NCI-H128 (cell line): Measurements from ENCODE around the gene P2RY12.

Source experiments
- DNase-seq: peaks from one replicate; lab custom pipeline; 2025; ENCODE audit not compliant: unreplicated experiment; lab: John Stamatoyannopoulos, UW

Gene P2RY12

GRCh38 chr3:151350656-151351055 lies 33.9 kb downstream of the P2RY12 start:
- DNase-seq, result no peak

GRCh38 chr3:151347432-151347831 lies 37.1 kb downstream of the P2RY12 start:
- no peak for DNase-seq

GRCh38 chr3:151346292-151346691 lies 38.3 kb downstream of the P2RY12 start:
- DNase-seq, result no peak

GRCh38 chr3:151345859-151346258 lies 38.7 kb downstream of the P2RY12 start:
- no peak for DNase-seq

GRCh38 chr3:151331696-151332095 lies 52.9 kb downstream of the P2RY12 start:
- DNase-seq, result no peak

GRCh38 chr3:151330899-151331298 lies 53.7 kb downstream of the P2RY12 start:
- no peak for DNase-seq

GRCh38 chr3:151330379-151330778 lies 54.2 kb downstream of the P2RY12 start:
- DNase-seq, result no peak

- DNase-seq, result no peak
Observed at GRCh38 chr3:151329363-151329762, 55.2 kb downstream of the P2RY12 start, which contains the start of gene P2RY13. P2RY13 (minus strand) TSS chr3:151329549; CDS start chr3:151329528, 21 bp downstream.

GRCh38 chr3:151328298-151328995 lies 56.1 kb downstream of the P2RY12 start:
- no peak for DNase-seq

- DNase-seq, result no peak
Observed at GRCh38 chr3:151327571-151328198, 56.9 kb downstream of the P2RY12 start.

GRCh38 chr3:151322511-151322910 lies 62.0 kb downstream of the P2RY12 start:
- no peak for DNase-seq

GRCh38 chr3:151321526-151321925 lies 63.0 kb downstream of the P2RY12 start:
- DNase-seq, result no peak

- no peak for DNase-seq
Observed at GRCh38 chr3:151320131-151320530, 64.4 kb downstream of the P2RY12 start.

GRCh38 chr3:151319628-151320027 lies 64.9 kb downstream of the P2RY12 start:
- no peak for DNase-seq

GRCh38 chr3:151318991-151319390 lies 65.6 kb downstream of the P2RY12 start:
- DNase-seq, result no peak

GRCh38 chr3:151318313-151318712 lies 66.2 kb downstream of the P2RY12 start:
- DNase-seq, result no peak

- no peak for DNase-seq
Observed at GRCh38 chr3:151316267-151316991, 68.1 kb downstream of the P2RY12 start, which contains the start of gene GPR87. GPR87 (minus strand) TSS chr3:151316820; CDS start chr3:151300100, 16,720 bp downstream.

- DNase-seq, result no peak
Observed at GRCh38 chr3:151315846-151316245, 68.7 kb downstream of the P2RY12 start.

GRCh38 chr3:151315136-151315535 lies 69.4 kb downstream of the P2RY12 start:
- no peak for DNase-seq

- no peak for DNase-seq
Observed at GRCh38 chr3:151314593-151314992, 70.0 kb downstream of the P2RY12 start.

- no peak for DNase-seq
Observed at GRCh38 chr3:151314137-151314536, 70.4 kb downstream of the P2RY12 start.

GRCh38 chr3:151312972-151313371 lies 71.6 kb downstream of the P2RY12 start:
- DNase-seq, result no peak
